HG03196 (cell line): ENCODE data around the gene FADS1.
A peak's percentile ranks its signal among the peaks of the same experiment; 100 is the strongest.

Experiments
- ATAC-seq: cut with Tn5 transposase; IDR thresholded peaks from one replicate; pipeline ENCODE4 v1.9.1; 2021; ENCODE audit not compliant: unreplicated experiment

Gene FADS1

DNA sequence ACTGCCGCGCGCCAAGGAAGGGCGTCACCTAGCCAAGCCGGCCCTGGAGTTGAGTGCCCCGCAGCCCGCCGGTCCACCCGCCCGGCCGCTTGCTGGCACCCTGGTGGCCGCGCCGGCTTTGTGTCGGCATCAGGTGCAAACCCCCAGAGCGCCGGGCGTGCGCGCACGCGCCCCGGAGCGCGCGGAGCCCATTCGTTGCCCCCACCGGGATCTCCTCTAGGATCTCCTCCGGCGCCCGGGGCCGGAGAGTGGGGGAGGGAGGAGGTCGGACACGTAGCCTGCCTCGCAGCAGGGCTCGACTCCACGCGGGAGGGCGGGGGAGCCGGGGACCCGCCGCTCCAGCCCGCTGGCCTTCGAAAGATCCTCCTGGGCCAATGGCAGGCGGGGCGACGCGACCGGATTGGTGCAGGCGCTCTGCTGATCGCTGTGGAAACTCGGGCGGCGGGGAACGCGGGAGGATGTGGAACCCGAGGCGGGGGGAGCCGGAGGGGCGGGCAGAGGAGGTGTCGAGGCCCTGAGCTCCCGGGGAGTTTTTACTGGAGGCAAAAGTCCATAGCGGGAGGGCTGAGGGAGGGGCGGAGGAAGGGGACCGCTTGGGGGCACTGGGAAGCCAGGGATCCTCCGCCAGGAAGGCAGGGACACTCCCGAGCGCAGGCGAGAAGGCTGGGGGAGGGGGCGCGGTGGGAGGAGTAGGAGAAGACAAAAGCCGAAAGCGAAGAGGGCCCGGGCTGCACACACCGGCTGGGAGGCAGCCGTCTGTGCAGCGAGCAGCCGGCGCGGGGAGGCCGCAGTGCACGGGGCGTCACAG, 11.0 kb upstream of the FADS1 start, which contains the start of gene FADS2:
FADS2 (plus strand) TSS at position 730 of the 808 bp plus-strand sequence. CDS start 91 bp downstream, outside the sequence.
- peak; percentile 70 for ATAC-seq

DNA sequence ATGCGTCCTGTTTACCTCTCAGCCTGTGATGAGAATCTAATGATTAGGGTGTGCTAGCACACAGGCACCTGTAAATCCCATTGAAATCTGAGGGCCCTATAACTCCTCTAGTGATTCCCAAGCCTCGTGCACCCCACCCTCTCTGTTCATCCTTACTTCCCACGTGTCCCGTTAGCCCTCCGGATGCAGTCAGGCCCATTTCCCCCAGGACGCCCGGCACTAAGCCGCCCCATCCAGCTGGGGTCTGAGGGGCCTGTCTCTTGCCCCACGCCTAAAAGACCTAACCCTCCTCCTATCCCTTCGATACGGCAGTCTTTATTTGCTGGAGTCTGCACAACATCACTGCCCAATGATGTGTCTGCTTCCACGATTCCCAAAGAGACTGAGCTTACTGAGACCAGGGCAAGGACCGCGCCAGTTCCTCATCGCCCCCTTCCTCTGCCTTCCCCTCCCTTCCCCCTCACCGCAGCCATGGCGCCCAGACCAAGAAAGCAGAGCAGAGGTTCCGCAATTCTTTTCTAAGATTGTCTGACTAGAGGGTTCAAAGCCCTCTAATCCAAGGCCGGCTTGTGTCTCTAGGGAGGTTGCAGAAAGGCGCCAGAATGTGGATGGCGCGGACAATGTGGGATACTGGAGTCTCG, 10.2 kb upstream of the FADS1 start:
- ATAC-seq, result no peak

DNA sequence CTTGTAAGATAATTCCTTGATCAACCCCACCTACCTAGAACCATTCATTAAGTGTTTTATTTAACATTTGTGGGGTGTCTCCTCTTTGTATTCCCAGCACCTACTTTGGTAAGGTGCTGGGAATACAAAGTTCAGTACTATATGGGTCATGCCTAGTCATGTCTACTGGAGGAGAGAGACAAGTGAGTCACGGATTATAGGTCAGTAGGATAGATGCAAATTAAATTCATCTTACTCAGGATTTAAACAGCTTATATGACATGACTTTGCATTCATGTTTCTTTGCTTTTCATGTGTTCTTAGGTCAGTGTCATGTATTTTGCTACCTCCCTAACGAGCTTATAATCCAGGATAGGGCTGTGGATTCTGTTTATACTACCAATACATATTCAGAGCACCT, 3.4 kb upstream of the FADS1 start:
- no peak for ATAC-seq

DNA sequence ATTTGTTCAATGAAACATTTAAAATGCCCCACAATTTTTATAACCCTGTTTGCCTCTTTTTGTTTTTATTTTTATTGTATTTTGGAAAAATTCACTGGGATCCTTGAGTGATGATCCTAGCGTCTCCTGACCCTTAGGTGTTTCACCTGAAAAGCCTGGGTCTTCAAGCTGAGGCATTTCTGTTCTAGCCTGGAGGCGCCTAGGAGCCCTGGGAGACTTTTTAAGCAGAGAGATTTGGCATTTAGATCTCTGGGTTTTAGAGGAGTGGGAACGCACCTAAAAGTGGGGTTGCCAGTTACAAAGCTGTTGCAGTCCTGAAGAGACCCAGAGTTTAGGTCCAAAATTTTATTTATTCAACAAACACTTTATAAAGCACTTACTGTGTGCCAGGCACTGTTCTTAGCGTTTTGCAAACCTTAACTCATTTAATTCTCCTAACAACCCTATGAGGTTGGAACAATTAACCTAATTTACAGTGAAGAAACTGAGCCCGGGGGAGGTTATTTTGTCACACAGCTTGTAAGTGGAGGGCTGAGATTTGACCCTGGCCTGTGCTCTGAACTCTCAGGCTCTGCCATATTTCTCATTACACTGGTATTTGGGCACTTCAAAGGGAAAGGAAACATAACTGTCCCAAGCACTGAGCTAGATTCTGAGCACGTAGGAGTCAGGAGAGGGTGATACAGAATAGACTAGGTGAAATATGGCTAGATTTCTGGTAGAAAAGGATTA, 834 bp upstream of the FADS1 start:
- no peak for ATAC-seq

GRCh38 chr11:61815790-61816735, 740 bp downstream of the FADS1 start:
- ATAC-seq, result peak; percentile 29

DNA sequence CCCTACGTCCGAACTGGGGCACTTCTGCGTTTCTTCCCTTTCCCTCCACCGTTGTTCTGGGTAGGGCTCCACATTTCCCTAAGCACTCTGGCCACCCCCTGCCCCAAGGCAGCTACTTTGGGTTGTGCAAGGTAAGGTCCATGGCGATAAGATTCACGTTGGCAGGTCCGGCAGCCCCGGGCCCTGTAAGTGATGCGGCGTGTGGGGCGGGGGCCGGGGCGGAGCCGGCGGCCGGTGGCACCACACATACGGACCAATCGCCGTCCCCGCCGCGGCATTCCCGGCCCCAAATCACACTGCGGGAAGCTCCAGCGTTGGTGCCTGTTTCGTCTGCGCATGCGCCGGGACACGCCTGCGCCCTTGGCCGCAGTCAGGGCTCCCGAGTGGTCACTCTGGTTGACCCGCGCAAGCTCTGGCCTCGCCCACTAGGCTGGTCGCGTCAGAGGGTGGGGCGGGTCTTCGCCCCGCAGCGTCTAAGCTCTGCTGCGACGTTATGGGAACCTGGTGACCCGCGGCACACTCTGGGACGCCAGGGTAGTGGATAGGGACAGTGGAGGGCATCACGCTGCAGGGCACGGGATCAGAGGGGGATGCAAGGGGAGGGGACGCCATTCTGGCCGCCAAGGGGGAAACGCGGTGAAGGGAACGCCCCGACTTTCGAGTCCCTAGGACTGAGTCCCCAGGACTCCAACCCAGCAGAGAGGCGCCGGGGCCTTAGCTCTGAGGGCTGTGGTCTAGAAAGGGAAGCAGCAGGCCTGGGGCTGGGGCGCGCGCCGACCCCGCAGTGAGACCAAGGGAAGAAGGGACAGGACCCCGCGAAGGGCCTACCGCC, 1.6 kb downstream of the FADS1 start:
- ATAC-seq, result peak; percentile 48

DNA sequence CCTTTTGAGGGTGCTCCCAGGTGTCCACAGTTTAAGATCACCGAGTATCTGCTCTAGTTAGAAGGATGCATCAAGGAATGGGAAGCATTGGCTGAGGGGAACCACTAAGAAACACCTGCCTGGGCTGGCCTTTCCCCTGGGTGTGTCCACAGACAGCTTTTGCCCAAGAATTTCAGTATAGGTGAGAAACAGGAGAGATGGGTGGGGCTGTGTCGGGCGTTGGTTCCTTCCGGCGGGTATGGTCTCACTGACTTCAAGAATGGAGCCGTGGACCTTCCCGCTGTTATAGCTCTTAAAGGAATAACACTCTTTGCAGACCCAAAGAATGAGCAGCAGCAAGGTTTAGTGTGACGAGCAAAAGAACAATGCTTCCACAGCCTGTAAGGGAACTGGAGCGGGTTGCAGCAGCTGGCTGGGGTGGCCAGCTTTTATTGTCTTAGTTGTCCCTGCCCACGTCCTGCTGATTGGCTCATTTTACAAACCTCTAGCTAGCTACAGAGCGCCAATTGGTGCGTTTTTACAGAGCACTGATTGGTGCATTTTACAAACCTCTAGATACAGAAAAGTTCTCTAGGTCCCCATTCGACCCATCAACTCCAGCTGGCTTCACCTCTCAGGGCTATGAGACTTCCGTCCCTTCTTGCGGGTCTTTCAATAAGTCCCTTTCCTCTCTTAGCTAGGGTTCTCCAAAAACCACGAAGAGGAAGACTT, 2.4 kb downstream of the FADS1 start:
- ATAC-seq, result no peak

- no peak for ATAC-seq
Observed at GRCh38 chr11:61812736-61813411, 3.9 kb downstream of the FADS1 start.

- ATAC-seq, result no peak
Observed at GRCh38 chr11:61811831-61812230, 5.0 kb downstream of the FADS1 start.

DNA sequence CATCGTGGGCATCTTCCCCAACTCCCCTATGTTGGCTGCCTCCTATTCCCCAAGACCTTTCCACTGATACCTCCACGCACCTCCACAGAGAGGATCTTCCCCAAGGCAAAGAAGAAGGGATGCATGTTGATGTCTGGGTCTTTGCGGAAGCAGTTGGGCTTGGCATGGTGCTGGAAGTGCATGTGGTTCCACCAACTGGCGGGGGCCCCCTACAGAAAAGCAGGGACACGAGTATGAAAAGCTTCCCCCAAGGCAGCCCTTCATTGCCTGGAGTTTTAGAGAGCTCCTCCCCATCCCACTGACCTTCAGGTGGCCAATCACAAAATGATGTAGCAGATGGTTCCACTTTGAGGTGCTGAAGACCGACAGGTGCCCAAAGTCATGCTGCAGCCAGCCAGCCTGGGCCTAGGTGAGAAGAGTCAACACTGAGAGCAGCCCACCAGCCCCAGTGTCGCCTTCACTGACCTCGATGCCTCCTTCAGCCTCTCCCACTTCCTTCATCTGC, 6.1 kb downstream of the FADS1 start:
- no peak for ATAC-seq

- no peak for ATAC-seq
Observed at GRCh38 chr11:61806785-61807184, 10.0 kb downstream of the FADS1 start.

- ATAC-seq, result no peak
Observed at GRCh38 chr11:61805146-61805545, 11.7 kb downstream of the FADS1 start.

- no peak for ATAC-seq
Observed at GRCh38 chr11:61803889-61804647, 12.7 kb downstream of the FADS1 start.

GRCh38 chr11:61802605-61803004, 14.2 kb downstream of the FADS1 start:
- ATAC-seq, result no peak

DNA sequence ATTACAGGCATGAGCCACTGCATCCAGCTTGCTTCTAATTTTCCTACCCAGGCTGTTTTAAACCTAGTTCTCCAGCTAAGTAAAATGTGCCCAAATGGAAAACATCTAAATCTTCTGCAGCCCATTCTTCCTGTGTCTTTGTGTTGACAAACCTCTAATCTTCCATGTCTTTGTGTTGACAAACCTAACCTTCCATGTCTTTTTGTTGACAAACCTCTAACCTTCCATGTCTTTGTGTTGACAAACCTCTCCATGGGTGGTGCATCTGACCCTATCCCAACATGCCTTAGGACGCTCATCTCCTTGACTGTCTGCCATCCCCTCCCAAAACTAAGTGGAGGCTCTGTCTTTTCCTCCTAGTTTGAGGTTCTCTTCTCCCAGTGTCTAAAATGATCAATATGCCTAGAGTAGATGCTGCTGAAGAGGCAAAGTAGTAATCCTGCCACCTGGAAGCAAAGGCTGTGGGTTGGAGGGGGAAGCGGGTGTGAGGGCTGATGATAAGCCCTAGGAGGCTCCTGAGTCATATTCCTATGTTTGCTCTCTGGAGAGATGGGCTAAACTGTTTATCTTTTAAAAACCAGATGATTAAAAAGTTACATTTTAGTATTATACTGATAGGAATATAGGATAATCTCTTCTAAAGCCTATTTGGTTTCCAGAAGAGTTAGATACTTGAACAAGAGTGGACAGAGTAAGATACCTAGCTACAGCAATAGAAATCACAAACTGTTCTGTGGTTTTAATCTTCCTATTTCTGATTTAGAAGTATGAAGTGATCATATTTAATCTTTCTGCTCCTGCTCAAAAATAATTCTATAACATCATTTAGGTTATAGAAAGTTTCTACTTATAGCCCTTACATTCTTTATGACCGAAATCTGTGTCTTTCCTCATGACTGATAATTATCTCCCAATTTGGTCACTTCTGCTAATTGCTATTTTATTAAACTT, 16.2 kb downstream of the FADS1 start:
- ATAC-seq, result no peak

DNA sequence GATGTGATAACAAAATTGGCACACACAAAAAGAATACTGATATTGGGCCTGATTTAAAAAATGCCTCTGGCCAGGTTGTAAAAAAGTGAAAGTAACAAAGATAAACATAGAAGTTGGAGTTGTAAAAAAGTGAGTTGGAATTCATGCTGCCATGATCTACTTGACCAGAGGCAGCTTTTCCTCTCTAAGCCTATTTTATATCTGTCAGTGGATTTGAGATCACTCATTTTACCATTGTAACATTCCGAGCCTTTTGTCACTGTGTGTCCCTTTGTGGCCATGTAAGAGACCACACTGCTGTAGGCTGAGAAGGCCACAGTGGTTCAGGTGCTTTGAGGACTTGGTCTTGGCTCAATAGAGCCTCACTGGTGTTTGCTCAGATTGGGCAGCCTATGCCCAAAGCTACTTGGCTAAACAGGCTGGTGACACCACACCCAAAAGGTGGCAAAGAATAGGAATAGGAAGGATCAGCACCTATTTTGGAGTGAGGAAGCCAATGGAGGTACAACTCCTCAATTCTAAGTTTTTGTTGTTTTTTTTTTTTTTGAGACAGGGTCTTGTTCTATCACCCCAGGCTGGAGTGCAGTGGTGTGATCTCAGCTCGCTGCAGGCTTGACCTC, 17.0 kb downstream of the FADS1 start:
- ATAC-seq, result no peak
